DMS 273 treated with DMSO at 0.1 percent for 48 hours (cell line): ENCODE measurements around the gene FCN2.

Experiments
- DNase-seq: peaks from one replicate; lab custom pipeline; 2025; lab: John Stamatoyannopoulos, UW

FCN2 gene

DNA sequence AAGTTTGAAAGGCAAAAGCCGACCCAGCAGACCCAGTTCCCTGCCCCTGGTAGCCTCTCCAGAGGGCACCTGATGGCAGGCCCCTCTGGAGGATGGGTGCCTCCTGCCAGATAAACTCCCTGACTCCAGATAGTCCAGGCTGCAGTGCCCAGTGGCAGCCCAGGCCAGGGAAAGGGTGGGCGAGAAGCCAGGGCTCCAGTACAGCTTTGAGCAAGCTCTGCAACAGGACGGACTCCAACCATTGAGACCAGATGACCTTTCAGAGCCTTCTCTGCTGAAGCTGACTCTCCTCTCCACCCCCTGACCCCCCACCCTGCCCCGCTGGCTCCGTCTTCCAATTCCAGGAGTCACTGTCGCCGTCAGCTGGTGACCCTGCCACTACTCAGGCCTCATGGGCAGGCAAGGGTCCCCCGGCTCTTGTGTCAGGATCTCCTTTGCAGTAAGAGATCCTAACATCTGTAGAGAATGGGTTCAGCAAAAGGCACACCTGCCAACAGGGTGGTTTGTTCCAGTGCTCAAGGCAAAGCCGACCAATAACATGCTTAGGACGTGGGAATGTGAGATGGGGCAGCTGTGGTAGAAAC is 52.6 kb downstream of the FCN2 start:
- DNase-seq = no peak

DNA sequence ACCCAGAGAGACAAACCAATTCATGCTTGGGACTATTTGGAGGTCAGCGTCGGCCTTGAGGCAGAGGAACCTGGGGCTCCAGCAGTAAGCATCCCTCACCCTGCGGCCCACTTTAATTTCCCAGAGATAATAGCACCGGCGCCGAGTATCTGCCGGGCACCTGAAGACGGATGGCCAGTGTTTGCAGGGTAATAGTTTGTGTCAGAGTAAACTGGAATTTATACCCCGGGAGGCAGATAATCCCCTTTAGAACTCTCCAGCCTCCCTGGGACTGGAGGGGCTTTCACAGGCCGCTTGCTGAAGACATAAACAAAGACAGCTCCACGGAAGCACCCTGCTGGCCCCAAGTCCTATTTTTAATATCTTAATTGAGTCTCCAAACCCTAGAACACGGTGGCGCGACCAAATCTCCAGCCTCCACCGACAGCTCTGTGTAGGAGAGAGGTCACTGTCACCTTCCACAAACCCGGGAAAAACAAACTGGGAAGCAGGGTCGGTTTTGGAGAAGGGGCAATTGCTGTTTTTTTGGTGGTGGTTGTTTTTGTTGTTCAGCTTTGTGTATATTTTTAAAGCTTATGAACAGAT is 54.5 kb downstream of the FCN2 start:
- DNase-seq = no peak

DNA sequence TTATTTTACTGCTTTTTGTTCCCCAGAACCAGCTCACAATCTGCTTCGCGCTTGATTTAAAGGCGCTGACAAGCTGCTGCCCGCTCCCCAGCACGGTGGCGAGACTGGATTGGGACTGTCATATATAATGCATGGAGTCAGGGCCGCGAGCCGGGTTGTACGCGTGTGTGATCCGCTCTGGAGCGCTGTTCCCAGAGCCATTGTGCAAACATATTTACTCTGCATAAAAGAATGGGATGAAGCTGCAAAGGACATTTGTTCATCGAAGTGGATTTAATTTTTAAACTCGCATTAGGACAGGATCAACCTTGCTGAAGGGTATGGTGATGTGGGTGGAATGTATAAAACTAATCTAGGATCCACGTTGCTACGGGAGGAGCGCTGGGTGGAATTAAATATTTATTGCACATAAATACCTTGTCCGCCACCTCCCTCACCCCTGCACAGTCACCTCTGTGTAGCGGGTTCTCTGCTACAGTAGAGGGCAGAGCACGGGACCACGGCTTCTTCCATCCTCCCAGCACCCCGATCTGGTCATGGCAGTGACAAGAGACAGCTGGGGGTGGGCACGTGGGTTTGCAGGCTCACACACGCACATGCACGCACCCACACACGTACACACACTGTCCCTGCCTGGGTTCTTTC is 55.2 kb downstream of the FCN2 start:
- no peak for DNase-seq

DNA sequence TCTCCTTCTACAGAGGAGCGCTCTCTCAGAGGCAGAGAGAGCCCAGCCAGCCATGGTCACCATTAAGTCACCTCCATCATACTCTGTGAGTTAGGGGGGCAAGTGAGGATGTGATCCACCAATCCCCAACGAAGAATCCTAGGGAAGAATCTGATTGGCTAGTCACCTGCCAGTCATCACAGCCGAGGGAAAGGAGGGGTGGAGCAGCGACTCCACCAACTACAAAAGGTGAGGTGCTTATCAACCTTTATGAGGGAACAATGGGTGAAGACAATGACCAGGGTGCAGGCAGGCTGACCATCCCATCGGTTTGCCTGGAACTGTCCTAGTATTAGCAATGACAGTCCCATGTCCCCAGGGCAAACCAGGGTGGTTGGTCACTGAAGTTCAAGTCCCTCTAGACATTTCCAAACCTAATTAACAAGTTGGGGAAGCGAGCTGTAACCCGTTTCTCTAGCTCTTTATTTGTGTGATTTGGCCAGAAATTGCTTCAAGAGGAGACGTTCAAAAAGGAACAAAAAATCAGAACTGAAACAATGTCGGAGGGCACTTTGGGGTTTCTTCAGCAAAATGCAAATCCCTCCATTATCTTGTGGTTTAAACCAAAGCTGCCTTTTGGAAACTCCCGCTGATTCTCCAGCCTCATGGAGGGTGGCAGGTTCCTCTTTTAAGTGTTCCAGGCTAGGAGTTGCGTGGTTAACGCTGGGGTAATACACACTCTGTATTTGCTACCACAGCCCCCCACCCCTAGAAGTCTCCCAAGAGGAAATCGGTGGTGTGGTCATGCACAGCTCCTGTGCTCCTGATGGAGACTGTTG is 55.9 kb downstream of the FCN2 start:
- no peak for DNase-seq
